GM12891 (cell line): ENCODE measurements around the gene RCVRN.

Experiments used
- DNase-seq: peaks from one replicate; pipeline ENCODE4 v3.0.0; 2011; ENCODE audit warnings: low spot score; ENCODE audit not compliant: insufficient read length
- FAIRE-seq: peaks from 2 replicates; lab custom pipeline; 2011; peaks lifted over from hg19 to GRCh38; lab: Jason Lieb, UNC
- PAX5 ChIP-seq: IDR thresholded peaks from 2 replicates; pipeline ENCODE4 v1.6.1; 2011; ENCODE audit warnings: low read length, moderate library complexity, mild to moderate bottlenecking; ENCODE audit not compliant: insufficient read depth, severe bottlenecking
- POLR2A ChIP-seq: IDR thresholded peaks from 2 replicates; pipeline ENCODE4 v1.6.1; 2011; ENCODE audit warnings: low read depth, low read length, control low read depth
- POLR2AphosphoS5 ChIP-seq: IDR thresholded peaks from 2 replicates; pipeline ENCODE4 v1.6.1; 2011; ENCODE audit warnings: low read depth, low read length, control low read depth
- POU2F2 ChIP-seq: IDR thresholded peaks from 2 replicates; pipeline ENCODE4 v1.6.1; 2011; ENCODE audit warnings: low read depth, mild to moderate bottlenecking, control low read depth, low read length, moderate library complexity
- SPI1 ChIP-seq: IDR thresholded peaks from 2 replicates; pipeline ENCODE4 v1.6.1; 2011; ENCODE audit warnings: low read depth, low read length, control low read depth
- TAF1 ChIP-seq: IDR thresholded peaks from 2 replicates; pipeline ENCODE4 v1.6.1; 2011; ENCODE audit warnings: low read depth, low read length, control low read depth

The RCVRN gene

DNA sequence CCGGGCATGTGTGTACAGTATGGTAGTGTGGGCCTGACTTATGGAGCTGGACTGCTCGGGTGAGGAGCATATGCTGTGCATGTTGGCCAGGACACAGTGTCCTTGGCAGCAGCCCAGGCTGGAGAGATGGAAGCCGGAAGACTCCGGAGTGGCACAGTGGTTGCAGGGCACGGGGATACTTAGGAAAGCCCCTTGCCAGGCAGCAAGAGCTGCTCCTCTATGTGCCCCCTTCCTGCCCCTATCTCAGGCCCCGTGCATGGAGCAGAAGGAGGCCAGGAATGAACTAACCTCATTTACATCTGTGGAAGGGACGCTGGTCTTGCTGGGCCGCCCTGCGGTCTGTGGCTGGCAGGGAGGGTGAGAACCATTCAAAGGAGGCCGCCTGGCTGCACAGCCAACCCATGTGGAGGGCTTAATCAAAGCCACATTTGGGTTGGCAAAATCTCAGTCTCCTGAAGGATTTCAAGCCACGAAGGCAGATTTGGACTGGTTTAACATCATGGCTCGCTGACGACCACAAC is 32.2 kb upstream of the RCVRN start:
- no peak for FAIRE-seq
- TF ChIP-seq TAF1 (no peak), POU2F2 (no peak), POLR2A (no peak), SPI1 (no peak), PAX5 (no peak), POLR2AphosphoS5 (no peak)
- DNase-seq, result no peak

DNA sequence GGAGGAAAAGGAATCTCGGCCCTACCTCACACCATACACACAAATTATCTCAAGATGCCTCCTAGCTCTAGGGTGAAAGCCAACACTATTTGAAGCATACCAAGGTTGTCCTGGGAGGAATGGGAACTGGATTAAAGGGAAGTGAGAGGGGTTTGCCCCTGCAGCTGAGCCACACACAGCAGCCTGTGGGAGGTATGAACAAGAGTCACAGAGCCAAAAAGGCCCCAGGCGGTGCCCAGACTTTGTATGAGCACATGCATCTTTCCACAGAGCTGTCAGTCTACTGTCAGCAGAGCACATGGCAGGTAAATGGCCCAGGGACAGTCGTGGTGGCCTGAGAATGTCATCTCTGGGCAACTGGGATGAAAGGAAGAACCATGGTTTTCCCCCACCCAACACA is 31.0 kb upstream of the RCVRN start:
- TF ChIP-seq POU2F2, result no peak
- no peak for TF ChIP-seq TAF1
- no peak for TF ChIP-seq SPI1
- no peak for TF ChIP-seq POLR2AphosphoS5
- TF ChIP-seq PAX5, result no peak
- TF ChIP-seq POLR2A, result no peak
- no peak for FAIRE-seq
- DNase-seq, result no peak

DNA sequence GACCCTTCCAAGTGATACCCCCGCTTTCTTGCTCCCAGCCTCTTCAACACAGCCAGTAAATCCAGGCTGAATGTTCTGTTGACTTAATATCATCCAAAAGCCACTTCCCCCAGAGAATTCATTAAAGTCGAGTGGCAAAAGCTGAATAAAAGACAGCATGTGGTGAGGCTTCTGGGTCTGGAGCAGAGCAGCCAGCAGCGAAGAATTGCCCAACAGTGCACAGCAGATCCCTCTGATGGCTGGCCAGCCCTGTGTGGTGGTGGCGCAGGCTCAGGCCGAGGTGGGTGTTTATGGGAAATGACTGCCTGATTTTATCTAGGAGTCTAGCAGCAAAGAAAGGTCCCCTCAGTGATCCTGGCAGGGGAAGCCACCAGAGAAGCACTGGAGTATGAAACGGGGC is 30.3 kb upstream of the RCVRN start:
- TF ChIP-seq POLR2AphosphoS5 (no peak), POLR2A (no peak), SPI1 (no peak), PAX5 (no peak), POU2F2 (no peak)
- FAIRE-seq (no peak), DNase-seq (no peak)

DNA sequence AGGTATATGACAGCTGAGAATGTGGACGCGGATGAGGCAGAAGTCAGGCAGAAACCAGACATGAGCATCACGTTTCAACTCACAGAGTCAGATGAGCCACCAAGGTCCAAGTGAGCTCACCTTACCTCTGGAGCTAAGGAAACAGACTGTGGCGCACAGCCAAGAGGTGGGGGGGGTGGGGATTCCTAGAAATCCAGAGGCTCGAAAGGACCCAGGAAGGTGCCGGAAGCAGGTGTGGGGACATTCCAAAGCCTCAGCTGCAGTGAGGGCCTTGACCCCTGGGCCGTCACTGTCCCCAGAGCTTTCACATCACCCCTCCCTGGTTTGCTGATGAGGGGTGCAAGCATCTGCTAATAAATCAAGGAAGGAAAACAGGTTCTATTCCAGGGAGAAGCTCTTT is 29.3 kb upstream of the RCVRN start:
- DNase-seq (no peak), FAIRE-seq (no peak)
- TF ChIP-seq PAX5 (no peak), POLR2A (no peak), TAF1 (no peak), POLR2AphosphoS5 (no peak), POU2F2 (no peak), SPI1 (no peak)

DNA sequence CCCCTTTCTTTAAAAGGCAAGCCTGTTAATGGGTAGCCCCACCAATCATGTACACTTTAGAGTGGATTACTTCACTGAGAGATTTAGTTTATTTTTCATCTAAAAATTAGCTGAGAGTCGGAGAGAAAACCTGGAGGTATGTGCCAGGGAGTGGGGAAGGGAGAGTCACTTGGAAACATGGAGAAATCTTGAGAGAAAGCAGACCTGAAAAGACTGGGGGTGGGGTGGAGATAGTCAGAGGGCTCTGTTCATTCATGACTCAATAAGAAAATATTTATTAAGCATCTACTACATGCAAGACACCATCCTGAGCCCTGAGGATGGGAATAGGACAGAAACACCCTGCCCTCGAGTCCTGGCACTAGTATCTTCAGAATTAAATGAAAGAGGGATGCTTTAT is 27.4 kb upstream of the RCVRN start:
- TF ChIP-seq POLR2A (no peak), TAF1 (no peak), POLR2AphosphoS5 (no peak), PAX5 (no peak), POU2F2 (no peak), SPI1 (no peak)
- no peak for DNase-seq
- no peak for FAIRE-seq

DNA sequence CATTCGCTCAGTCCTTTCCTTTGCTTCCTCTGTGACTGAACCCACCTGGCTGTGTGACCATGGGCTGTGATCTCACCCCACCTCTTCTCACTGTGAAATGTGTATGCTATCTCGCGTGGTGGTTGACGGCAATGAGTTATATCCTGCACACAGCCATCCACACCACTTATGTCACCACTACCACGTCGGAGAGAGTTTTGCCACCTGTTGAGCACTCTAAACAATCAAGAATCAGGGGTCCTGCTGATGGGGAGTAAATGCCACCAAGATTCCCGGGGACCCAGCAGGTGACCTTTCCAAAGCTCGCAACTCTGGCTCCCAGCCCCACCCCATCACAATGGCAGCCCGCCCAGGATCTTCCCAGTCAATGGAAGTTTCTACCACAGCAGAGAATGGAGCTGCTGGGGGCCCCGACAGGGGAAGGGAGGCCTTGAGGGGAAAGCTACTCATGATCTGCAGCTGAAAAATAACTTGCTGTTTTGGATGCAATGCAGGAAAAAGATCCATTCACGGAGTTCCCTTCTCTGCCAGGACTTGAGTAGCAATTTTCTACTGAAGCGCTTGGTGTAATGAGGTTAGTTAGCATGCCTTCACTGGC is 26.2 kb upstream of the RCVRN start:
- DNase-seq, result no peak
- no peak for TF ChIP-seq SPI1
- TF ChIP-seq POLR2A, result no peak
- FAIRE-seq, result no peak

DNA sequence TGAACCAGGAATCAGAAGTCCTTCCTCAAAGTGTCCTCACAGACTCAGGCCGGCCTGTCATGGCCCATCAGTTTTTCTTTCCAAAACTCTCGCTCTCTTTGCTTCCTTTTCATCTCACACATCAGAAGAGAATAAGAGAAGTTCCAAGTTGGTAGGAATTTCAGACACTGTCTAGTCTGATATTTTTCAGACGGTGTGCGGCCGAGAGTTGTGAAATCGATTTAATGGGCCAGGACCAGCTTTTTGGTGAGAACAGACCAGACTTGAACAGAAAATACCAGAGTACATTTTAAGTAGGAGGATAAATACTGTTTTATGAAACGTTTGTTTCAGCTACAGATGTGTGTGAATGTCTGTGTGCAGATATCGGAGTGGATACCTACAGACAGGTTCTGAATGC is 24.8 kb upstream of the RCVRN start:
- DNase-seq (no peak), FAIRE-seq (no peak)
- TF ChIP-seq SPI1 (no peak), POLR2A (no peak), TAF1 (no peak), POU2F2 (no peak), POLR2AphosphoS5 (no peak), PAX5 (no peak)

DNA sequence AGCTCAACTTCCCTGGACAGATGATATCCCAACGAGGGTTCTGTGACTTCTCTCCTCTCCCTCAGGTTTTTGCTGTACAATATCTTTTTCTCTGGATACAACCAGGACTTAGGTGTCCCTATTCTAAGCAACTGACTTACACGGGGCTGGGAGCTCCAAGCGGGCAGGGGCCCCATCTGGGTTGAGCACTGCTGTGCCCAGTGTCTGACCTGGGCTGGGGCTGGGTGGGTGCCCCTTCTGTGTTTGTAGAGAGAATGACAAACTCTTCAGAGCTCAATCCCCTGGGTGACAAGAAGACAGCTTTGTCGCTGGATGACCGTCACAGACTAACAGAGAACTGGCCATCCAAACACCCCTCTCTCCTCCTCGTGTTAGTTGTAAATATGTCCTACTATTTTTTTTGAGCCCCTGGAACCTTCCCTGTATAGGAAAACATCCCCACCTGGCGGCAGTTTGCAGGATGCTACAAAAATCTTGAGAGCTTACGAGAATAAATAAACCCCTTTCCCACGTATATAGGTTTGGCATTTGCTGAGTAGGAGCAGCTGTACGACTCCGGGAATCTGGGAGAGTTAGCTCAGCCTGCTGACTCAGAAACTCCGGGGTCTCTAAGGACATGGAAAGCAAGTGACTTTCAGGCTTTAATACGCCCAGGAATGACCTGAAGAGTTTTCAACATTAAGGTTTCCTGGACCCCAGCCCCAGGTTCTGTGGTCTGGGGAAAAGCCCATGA is 23.7 kb upstream of the RCVRN start:
- TF ChIP-seq SPI1 (no peak), TAF1 (no peak)
- FAIRE-seq (no peak), DNase-seq (no peak)

DNA sequence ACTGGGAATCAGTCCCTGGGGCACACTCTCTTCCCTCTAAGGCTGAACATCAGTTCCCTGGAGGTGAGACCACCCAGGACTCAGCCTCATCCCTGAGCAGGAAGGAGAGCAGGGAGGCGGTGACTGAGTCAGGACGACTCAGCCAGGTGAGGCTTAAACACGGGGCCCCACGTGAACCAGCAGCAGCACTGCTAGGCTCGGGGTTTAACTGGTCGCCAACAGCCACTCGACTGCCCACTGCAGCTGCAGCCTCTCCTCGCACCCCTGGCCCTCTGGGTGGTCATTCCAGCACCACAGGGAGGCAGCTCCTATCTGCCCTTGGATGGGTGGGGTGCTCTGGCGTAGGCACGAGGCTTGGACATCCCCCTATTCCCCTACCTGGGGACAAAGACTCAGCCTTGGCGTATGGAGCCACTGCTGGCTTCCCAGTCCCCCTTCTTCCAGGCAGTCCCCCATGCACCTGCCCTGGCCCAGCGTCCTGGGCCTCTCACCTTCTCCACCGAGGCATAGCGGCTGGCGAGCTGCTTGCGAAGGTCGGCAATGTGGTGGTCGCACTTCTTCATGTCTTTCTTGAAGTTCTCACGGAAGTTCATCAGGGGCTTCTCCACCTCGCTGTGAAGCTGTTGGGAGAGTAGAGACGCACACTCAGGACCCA is 21.2 kb upstream of the RCVRN start:
- FAIRE-seq (no peak), DNase-seq (no peak)
- no peak for TF ChIP-seq POLR2A
- no peak for TF ChIP-seq POU2F2
- no peak for TF ChIP-seq PAX5
- no peak for TF ChIP-seq POLR2AphosphoS5
- TF ChIP-seq TAF1, result no peak
- no peak for TF ChIP-seq SPI1
